AG20443 (cell line): Measurements from ENCODE around the gene CLDN22.
A peak's percentile ranks its signal among the peaks of the same experiment; 100 is the strongest.

Source experiments
- DNase-seq: peaks from one replicate; pipeline ENCODE4 v3.0.0; 2012; ENCODE audit warnings: low spot score, mixed read lengths

CLDN22 gene

GRCh38 chr4:183320211-183321059 lies at the start of gene CLDN22:
Gene CLDN22 (minus strand): TSS chr4:183320276. CDS start chr4:183320218, 58 bp downstream.
- DNase-seq: no peak

GRCh38 chr4:183369073-183369472 lies 49.0 kb upstream of the CLDN22 start:
- DNase-seq: no peak

GRCh38 chr4:183366206-183366835 lies 46.2 kb upstream of the CLDN22 start:
- DNase-seq: no peak

- DNase-seq: no peak
Observed at GRCh38 chr4:183364025-183364424, 43.9 kb upstream of the CLDN22 start.

GRCh38 chr4:183362916-183363542 lies 43.0 kb upstream of the CLDN22 start:
- DNase-seq: peak; percentile 30

- DNase-seq: no peak
Observed at GRCh38 chr4:183362036-183362435, 42.0 kb upstream of the CLDN22 start.

GRCh38 chr4:183360161-183360919 lies 40.3 kb upstream of the CLDN22 start:
- peak; percentile 46 for DNase-seq

- DNase-seq: no peak
Observed at GRCh38 chr4:183358215-183358755, 38.2 kb upstream of the CLDN22 start.

DNA sequence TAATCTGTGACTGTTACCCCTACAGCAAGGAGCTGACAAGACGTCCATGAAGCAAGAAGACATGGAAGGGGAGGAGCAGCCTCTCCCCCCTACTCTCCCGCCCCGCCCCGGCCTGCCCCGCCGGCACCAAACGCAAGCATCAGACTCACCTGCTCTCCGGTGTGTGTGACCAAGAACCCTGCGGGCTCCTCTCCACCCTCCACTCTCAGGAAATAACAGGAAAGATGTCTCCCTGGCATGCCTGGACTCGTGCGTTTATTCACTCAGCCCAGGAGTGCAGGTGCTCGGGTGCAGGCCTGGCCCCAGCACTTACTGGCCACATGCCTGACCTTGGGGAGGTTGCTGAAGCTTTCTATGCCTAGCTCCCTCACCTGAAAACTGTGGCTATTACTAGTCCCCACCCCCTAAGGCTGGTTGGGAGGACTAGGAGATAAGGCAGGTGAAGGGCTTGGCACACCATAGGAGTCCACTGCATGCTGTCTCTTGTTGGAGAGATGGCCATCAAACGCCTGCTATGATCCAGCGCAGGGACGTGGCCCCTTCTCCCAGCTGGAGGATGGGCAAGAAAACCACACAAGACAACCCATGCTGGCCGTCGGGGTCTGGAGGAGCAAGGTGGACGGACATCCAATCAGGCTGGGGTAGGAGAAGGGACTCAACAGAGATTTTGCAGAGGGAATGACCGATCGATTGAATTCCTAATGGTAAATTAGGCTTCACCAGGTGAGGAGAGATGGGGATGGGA lies 37.0 kb upstream of the CLDN22 start:
- DNase-seq: no peak

GRCh38 chr4:183356173-183356830 lies 36.2 kb upstream of the CLDN22 start:
- no peak for DNase-seq

- peak; percentile 46 for DNase-seq
Observed at GRCh38 chr4:183355405-183355804, 35.3 kb upstream of the CLDN22 start.

DNA sequence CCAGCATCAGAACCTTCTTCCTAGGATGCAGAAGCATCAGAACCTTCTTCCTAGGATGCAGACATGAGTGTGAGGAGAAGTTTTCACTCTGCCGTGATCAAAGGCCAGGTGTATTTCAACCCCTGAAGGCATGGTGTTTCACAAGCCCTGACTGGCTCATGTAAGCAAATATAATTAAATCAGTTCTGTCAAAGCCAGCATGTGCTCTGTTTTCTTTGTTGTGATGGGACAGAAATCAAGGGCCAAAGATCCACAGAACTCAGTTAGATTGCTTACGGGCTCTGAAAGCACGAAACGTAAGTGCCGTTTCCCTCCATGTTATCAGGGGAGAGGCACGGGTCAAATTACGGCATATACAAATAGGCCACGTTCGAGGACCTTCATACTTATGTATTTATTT lies 34.1 kb upstream of the CLDN22 start:
- no peak for DNase-seq

GRCh38 chr4:183353557-183353956 lies 33.5 kb upstream of the CLDN22 start:
- DNase-seq: no peak

DNA sequence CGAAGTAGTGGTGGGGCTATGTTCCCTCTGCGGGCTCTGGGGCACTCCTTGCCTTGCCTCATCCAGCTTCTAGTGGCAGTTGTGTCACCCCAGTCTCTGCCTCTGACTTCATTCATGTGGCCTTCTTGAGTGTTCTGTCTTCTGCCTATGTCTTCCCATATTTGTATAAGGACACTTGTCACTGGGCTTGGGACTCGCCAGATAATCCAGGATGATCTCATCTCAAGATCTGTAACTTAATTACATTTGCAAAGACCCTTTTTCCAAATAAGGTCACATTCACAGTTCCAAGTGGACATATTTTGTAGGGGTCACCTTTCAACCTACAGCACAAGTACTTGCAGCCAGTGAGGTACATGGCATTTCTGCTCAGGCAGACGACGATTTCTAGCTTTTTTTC lies 32.5 kb upstream of the CLDN22 start:
- no peak for DNase-seq

DNA sequence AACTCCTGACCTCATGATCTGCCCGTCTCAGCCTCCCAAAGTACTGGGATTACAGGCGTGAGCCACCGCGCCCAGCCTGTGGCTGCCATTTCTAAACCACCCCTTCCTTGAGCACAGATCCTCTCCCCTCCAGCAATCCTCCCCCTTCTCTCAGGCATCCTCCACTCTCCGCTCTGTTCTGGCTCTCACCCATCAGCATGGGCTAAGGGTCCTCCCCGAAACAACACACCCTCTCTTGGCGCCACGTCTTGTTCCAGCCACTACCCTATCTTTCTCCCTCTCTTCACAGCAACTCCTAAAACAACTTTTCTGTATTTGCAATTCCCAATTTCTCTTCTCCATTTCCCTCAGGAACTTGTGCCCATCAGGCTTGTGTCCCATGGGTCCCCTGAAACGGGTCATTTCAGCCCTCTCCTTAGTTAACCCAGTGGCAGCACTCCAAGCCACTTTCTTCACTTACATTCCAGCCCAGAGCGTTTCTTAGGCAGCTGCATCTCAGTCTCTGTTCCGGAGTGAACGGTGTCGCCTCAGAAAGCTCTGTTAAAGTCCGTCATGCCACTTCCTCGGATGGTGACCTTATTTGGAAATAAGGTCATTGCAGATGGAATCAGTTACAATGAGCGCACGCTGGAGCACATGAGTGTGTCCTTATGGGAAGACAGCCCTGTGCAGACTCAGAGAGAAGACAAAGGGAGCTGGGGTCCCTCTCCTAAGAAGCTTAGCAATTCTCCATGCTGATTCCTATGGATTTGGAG lies 30.4 kb upstream of the CLDN22 start:
- peak; percentile 70 for DNase-seq

GRCh38 chr4:183349673-183350072 lies 29.6 kb upstream of the CLDN22 start:
- peak; percentile 73 for DNase-seq

- peak; percentile 88 for DNase-seq
Observed at GRCh38 chr4:183348706-183349659, 28.9 kb upstream of the CLDN22 start.

DNA sequence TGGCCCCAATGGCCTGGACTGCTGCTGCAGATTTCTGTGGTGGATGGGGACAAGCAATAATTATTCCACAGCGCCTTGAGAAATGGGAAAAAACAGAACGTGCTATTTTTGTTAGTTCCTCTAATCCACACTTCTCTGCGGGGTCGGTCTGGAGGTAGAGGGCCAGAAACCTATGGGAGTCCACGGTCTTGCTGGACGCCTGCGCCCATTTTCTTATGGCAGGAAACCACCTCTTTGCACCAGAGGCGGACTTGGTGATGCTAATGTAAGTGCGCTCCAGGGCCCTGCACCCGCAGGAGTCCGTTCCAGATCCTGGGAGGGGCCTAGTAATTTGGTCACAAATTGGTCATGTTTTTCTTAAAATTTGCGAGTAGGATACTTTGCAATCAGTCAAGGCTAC lies 28.1 kb upstream of the CLDN22 start:
- DNase-seq: no peak

GRCh38 chr4:183347566-183347965 lies 27.5 kb upstream of the CLDN22 start:
- peak; percentile 45 for DNase-seq
